PC-9 (cell line): ENCODE measurements around the gene PDCD6IP.

ENCODE experiments used
- CTCF ChIP-seq: fragments of 200-600 bp; sonication (generic); conservative IDR thresholded peaks from 2 replicates; pipeline ENCODE4 v1.6.1; 2017; ENCODE audit warnings: mixed run types, antibody characterized with exemption, mild to moderate bottlenecking, moderate library complexity
- EZH2 ChIP-seq: fragments of 200-600 bp; sonication (generic); IDR thresholded peaks from 2 replicates; pipeline ENCODE4 v1.8.0; 2017; ENCODE audit warnings: antibody characterized with exemption, low read depth

GRCh38 chr3:33877187-33877586 is 78.8 kb downstream of the PDCD6IP start:
- TF ChIP-seq EZH2 (no peak), CTCF (no peak)
